PC-3 (cell line): ENCODE data around the gene MSL3.

ENCODE experiments used
- CTCF ChIP-seq: fragments of 300-600 bp; sonication (generic); conservative IDR thresholded peaks from 2 replicates; pipeline ENCODE4 v1.5.1; 2017; ENCODE audit warnings: antibody characterized with exemption, low read depth, mild to moderate bottlenecking, low read length
- EZH2phosphoT487 ChIP-seq: fragments of 300-600 bp; sonication (generic); IDR thresholded peaks from 2 replicates; pipeline ENCODE4 v1.6.1; 2018; ENCODE audit warnings: mild to moderate bottlenecking, antibody characterized with exemption, low read length, borderline replicate concordance

DNA sequence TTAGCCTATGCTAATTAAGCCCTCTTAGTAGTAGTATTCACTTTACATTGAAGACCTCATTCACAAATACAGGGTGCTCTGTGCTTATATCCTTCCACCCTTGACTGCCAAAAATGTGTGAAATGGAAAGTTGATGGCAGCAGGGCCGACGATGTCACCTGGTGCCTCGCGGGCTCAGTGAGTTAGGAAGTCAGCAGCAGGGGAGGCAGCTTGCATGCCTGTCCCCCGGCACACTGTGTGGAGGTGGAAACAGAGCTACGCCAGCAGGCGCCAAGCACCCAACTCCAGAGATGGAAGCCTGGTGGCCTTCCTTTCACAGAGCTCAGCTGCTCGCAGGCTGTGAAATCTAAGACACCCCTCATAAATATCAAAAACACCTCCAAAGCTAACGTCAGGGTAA is 8.4 kb downstream of the MSL3 start:
- no peak for TF ChIP-seq CTCF
- no peak for TF ChIP-seq EZH2phosphoT487
